ENCODE results near the gene GNB2. TPM values are rescaled to one million over a fixed set of nuclear protein-coding genes. Genes with fewer than 3 reads are reported as not detected.

GNB2 gene
- total and polyA plus RNA-seq, 2 of the 13 experiments (the other 11 are each of a cell fraction or from before 2014, with no cell fraction given) = 48.3 to 67.1 TPM

- 2% methylated on average over 19 of the region's 81 CpGs for WGBS (ENCODE audit: low lambda C conversion rate)
- Histone ChIP-seq H3K27ac (ENCODE audit: extremely low read length, insufficient read depth, low read length) (peak overlapping the region; percentile 66), H3K36me3 (replicated peaks in 1 of 2; ENCODE audit: control insufficient read depth in 1 of 2, insufficient read depth in 2 of 2, low read length in 2 of 2) (peaks cover 5 to 18% of the 10 kb centered on the region in 2 experiments; a peak in 4 of 5 replicates), H3K4me3 (replicated peaks in 1 of 3; ENCODE audit: insufficient read depth in 1 of 3, low read depth in 2 of 3, low read length in 3 of 3) (peak overlapping the region; percentile 93 to 97 (median 96)), H3K4me1 (ENCODE audit: insufficient read depth, low read length) (peaks cover 34% of the 10 kb centered on the region), H3K79me2 (ENCODE audit: insufficient read depth, low read length) (peaks cover 48% of the 10 kb centered on the region), H2AFZ (ENCODE audit: low read length) (no peak overlapping the region), H3K4me2 (ENCODE audit: low read depth, low read length) (peak overlapping the region; percentile 89), H3K9ac (ENCODE audit: insufficient read depth, low read depth, low read length) (peak overlapping the region; percentile 88), H3K9me3 (ENCODE audit: low read length) (no peaks in the 10 kb centered on the region), H3K27me3 (ENCODE audit: control insufficient read depth in 1 of 2, insufficient read depth in 2 of 2, low read length in 2 of 2) (no peaks in the 10 kb centered on the region), H4K20me1 (ENCODE audit: insufficient read depth, low read length) (peaks cover 37% of the 10 kb centered on the region)
- ATAC-seq = peak; percentile 19
- ChIA-PET CTCF (ENCODE audit: low intra/inter-chr PET ratio, low total read pairs) (no interaction called here), POLR2A (interaction anchor here (0.6 to 4.4 kb wide), 13 partner anchors 12 to 182 kb away, joined by 3 to 18 read pairs (median 4); partner anchors contain the start of genes EPHB4, FBXO24, GNB2 and LRCH4)
- no TSS peak for BruUV-seq (replicated peaks)
- in situ Hi-C loops (cut with HindIII; ENCODE audit: extremely low pct_ligation_motif_present, low pct_unique_long_range_greater_than_20kb) (loop anchor here (5.0 to 10.0 kb wide), 2 partner anchors 81 to 229 kb away; partner anchors contain the start of genes MOSPD3 and SPACDR), intact Hi-C loops (cut with micrococcal nuclease; ENCODE audit: unreplicated experiment) (loop anchor here (5.0 kb wide), 1 partner anchor 81 kb away; the partner anchor contains the start of gene MOSPD3)
- no peak for FAIRE-seq
- no peak for DNase-seq (ENCODE audit: low spot score)
- TF ChIP-seq PHF8 (CRISPR knock-in tag; IDR thresholded peaks at IDR 0.05) (peak; percentile 30; the same call in 1 of the 2 replicates), NR2F6 (IDR thresholded peaks at IDR 0.05) (no peak), NR2F6 (CRISPR knock-in tag; IDR thresholded peaks at IDR 0.05) (no peak), RBFOX2 (IDR thresholded peaks at IDR 0.05; ENCODE audit: low read depth, low read length) (peak; percentile 65; the same call in 1 of the 2 replicates), IKZF4 (CRISPR knock-in tag; IDR thresholded peaks at IDR 0.05; ENCODE audit: borderline replicate concordance, low read depth, not compliant biosample characterization) (peak; percentile 56), ZFY (CRISPR knock-in tag; IDR thresholded peaks at IDR 0.05) (peak; percentile 47), ZFX (CRISPR knock-in tag; IDR thresholded peaks at IDR 0.05; ENCODE audit: low read depth) (peak; percentile 46; the same call in 1 of the 2 replicates), MEIS2 (CRISPR knock-in tag; IDR thresholded peaks at IDR 0.05) (0 out of 2 replicates have a peak, but pooled peaks have one; percentile 63), BORCS8-MEF2B (CRISPR knock-in tag; IDR thresholded peaks at IDR 0.05) (no peak; the same call in 1 of the 2 replicates), AGO2 (optimal IDR thresholded peaks at IDR 0.05; ENCODE audit: low read depth, low read length) (peak; percentile 61), NR2C2 (CRISPR knock-in tag; IDR thresholded peaks at IDR 0.05; ENCODE audit: borderline replicate concordance) (0 out of 2 replicates have a peak, but pooled peaks have one; percentile 9), PHF20 (CRISPR knock-in tag; IDR thresholded peaks at IDR 0.05) (0 out of 2 replicates have a peak, but pooled peaks have one; percentile 36), UBTF (CRISPR knock-in tag; IDR thresholded peaks at IDR 0.05) (peak; percentile 52; the same call in 1 of the 2 replicates), ZSCAN31 (CRISPR knock-in tag; IDR thresholded peaks at IDR 0.05; ENCODE audit: low read depth) (no peak), ZNF501 (CRISPR knock-in tag; IDR thresholded peaks at IDR 0.05) (peak; percentile 43; the same call in 1 of the 2 replicates), ZNF891 (CRISPR knock-in tag; IDR thresholded peaks at IDR 0.05) (peak; percentile 58; the same call in 1 of the 2 replicates)
- TF ChIP-seq, protein P1, sequence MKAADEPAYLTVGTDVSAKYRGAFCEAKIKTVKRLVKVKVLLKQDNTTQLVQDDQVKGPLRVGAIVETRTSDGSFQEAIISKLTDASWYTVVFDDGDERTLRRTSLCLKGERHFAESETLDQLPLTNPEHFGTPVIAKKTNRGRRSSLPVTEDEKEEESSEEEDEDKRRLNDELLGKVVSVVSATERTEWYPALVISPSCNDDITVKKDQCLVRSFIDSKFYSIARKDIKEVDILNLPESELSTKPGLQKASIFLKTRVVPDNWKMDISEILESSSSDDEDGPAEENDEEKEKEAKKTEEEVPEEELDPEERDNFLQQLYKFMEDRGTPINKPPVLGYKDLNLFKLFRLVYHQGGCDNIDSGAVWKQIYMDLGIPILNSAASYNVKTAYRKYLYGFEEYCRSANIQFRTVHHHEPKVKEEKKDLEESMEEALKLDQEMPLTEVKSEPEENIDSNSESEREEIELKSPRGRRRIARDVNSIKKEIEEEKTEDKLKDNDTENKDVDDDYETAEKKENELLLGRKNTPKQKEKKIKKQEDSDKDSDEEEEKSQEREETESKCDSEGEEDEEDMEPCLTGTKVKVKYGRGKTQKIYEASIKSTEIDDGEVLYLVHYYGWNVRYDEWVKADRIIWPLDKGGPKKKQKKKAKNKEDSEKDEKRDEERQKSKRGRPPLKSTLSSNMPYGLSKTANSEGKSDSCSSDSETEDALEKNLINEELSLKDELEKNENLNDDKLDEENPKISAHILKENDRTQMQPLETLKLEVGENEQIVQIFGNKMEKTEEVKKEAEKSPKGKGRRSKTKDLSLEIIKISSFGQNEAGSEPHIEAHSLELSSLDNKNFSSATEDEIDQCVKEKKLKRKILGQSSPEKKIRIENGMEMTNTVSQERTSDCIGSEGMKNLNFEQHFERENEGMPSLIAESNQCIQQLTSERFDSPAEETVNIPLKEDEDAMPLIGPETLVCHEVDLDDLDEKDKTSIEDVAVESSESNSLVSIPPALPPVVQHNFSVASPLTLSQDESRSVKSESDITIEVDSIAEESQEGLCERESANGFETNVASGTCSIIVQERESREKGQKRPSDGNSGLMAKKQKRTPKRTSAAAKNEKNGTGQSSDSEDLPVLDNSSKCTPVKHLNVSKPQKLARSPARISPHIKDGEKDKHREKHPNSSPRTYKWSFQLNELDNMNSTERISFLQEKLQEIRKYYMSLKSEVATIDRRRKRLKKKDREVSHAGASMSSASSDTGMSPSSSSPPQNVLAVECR (CRISPR knock-in tag; IDR thresholded peaks at IDR 0.05; ENCODE audit: borderline replicate concordance) = peak; percentile 58; the same call in 1 of the 2 replicates
Observed at GRCh38 chr7:100693312-100694097, 20.0 kb downstream of the GNB2 start.
